HepG2 (cell line): ENCODE data around the gene EMC10. TPM values are rescaled to one million over a fixed set of nuclear protein-coding genes. Genes with fewer than 3 reads are reported as not detected.

Source experiments
- ATAC-seq: fragments of 200-7000 bp; cut with Tn5 transposase; 3 replicates; pipeline ENCODE4 v1.9.1; 2020; ENCODE audit warnings: mild to moderate bottlenecking, moderate library complexity
- BruUV-seq: library from RNA; stranded (reverse); fragments of 400-500 nt; replicated peaks from 2 replicates; lab custom pipeline; 2021; lab: Mats Ljungman, UMichigan
- CTCF ChIA-PET: fragments of 300-600 bp; formaldehyde crosslinking; extraction: SDS; loops from one replicate; lab custom pipeline; 2021; ENCODE audit warnings: low total read pairs, inconsistent platforms, low intra/inter-chr PET ratio; lab: Yijun Ruan, JAX
- POLR2A ChIA-PET: fragments of 350-600 bp; sonication (Branson Sonifier 250); formaldehyde crosslinking; loops from one replicate; lab custom pipeline; 2020; ENCODE audit warnings: antibody characterized with exemption, inconsistent platforms; lab: Yijun Ruan, JAX
- DNase-seq: peaks from one replicate; pipeline ENCODE4 v3.0.0-alpha.2; 2015; ENCODE audit warnings: low spot score
- FAIRE-seq: peaks from 3 replicates; lab custom pipeline; 2011; peaks lifted over from hg19 to GRCh38; lab: Jason Lieb, UNC
- H2AFZ ChIP-seq: one replicate; pipeline ENCODE4 v1.6.1; 2011; ENCODE audit warnings: low read length, inconsistent platforms
- H3K27ac ChIP-seq: fragments of 300-600 bp; 3 replicates; pipeline ENCODE4 v1.8.0; 2011; ENCODE audit warnings: mixed run types, mild to moderate bottlenecking, mixed read lengths, low read length, inconsistent platforms; ENCODE audit not compliant: insufficient read depth; ENCODE audit errors: extremely low read length
- H3K27me3 ChIP-seq, 2 experiments: fragments of 200-600 bp in 1 of 2; 2 replicates in 1 of 2; 3 replicates in 1 of 2; pipeline versions ENCODE4 v1.6.0 to v1.8.0; 2011; ENCODE audit warnings: low read length in 2 of 2, mild to moderate bottlenecking in 2 of 2, moderate library complexity in 2 of 2, inconsistent platforms in 1 of 2; ENCODE audit not compliant: insufficient read depth in 2 of 2, control insufficient read depth in 1 of 2
- H3K36me3 ChIP-seq, 2 experiments: fragments of 200-600 bp in 1 of 2; replicated peaks in 1 of 2; 2 replicates in 1 of 2; 3 replicates in 1 of 2; pipeline versions ENCODE4 v1.5.1 to v1.8.0; 2011; ENCODE audit warnings: low read length in 2 of 2, inconsistent platforms in 1 of 2; ENCODE audit not compliant: insufficient read depth in 2 of 2, control insufficient read depth in 1 of 2
- H3K4me1 ChIP-seq: 2 replicates; pipeline ENCODE4 v1.5.1; 2012; ENCODE audit warnings: low read length, inconsistent platforms; ENCODE audit not compliant: insufficient read depth
- H3K4me2 ChIP-seq: 2 replicates; pipeline ENCODE4 v1.6.0; 2011; ENCODE audit warnings: low read depth, low read length, inconsistent platforms
- H3K4me3 ChIP-seq, 3 experiments: fragments of 200-600 bp in 1 of 3; sonication (generic), shearing (Covaris generic) in 1 of 3; replicated peaks in 1 of 3; 2 replicates each; pipeline ENCODE4 v1.5.1; 2011 to 2016; ENCODE audit warnings: low read length in 3 of 3, inconsistent platforms in 2 of 3, low read depth in 2 of 3, mild to moderate bottlenecking in 2 of 3, control low read depth in 1 of 3, mixed read lengths in 1 of 3; ENCODE audit not compliant: insufficient read depth in 1 of 3
- H3K79me2 ChIP-seq: one replicate; pipeline ENCODE4 v1.6.1; 2011; ENCODE audit warnings: low read length, inconsistent platforms; ENCODE audit not compliant: insufficient read depth
- H3K9ac ChIP-seq: 2 replicates; pipeline ENCODE4 v1.6.0; 2011; ENCODE audit warnings: mild to moderate bottlenecking, low read depth, low read length, inconsistent platforms; ENCODE audit not compliant: insufficient read depth
- H3K9me3 ChIP-seq: 2 replicates; pipeline ENCODE4 v1.5.1; 2012; ENCODE audit warnings: mild to moderate bottlenecking, low read length
- H4K20me1 ChIP-seq: 2 replicates; pipeline ENCODE4 v1.6.0; 2011; ENCODE audit warnings: inconsistent platforms, mild to moderate bottlenecking, low read length, moderate library complexity; ENCODE audit not compliant: insufficient read depth
- CTCF ChIP-seq: sonication (generic); formaldehyde crosslinking; IDR thresholded peaks from 2 replicates; pipeline ENCODE4 v1.5.0; 2020; ENCODE audit warnings: mild to moderate bottlenecking, missing genetic modification reagents, moderate library complexity
- NR0B2 ChIP-seq: sonication (generic); formaldehyde crosslinking; IDR thresholded peaks from 2 replicates; pipeline ENCODE4 v1.4.0; 2020; ENCODE audit warnings: mild to moderate bottlenecking, missing genetic modification reagents
- PCBP2 ChIP-seq: fragments of 200-400 bp; formaldehyde crosslinking; optimal IDR thresholded peaks from 2 replicates; pipeline ENCODE3; 2018; ENCODE audit warnings: low read length, low read depth; ENCODE audit not compliant: poor library complexity, severe bottlenecking
- XRCC5 ChIP-seq: fragments of 200-400 bp; formaldehyde crosslinking; optimal IDR thresholded peaks from 2 replicates; pipeline ENCODE3; 2017; ENCODE audit warnings: mild to moderate bottlenecking, low read length
- ZBTB14 ChIP-seq: sonication (generic); formaldehyde crosslinking; IDR thresholded peaks from 2 replicates; pipeline ENCODE4 v1.4.0; 2020; ENCODE audit warnings: missing genetic modification reagents
- ZKSCAN5 ChIP-seq: sonication (generic); formaldehyde crosslinking; IDR thresholded peaks from 2 replicates; pipeline ENCODE4 v1.5.1; 2020; ENCODE audit warnings: mild to moderate bottlenecking, missing genetic modification reagents
- WGBS: methylation state at CpG from one replicate; pipeline ENCODE4 v1.1.6; 2017; ENCODE audit warnings: low lambda C conversion rate; 5-methylcytosine and 5-hydroxymethylcytosine counted together
- in situ Hi-C: cut with HindIII; loops from 2 replicates; pipeline ENCODE4 v1.10.0; 2017; ENCODE audit warnings: low pct_unique_long_range_greater_than_20kb; ENCODE audit not compliant: extremely low pct_ligation_motif_present
- intact Hi-C: fragments of 100-400 bp; cut with micrococcal nuclease; formaldehyde crosslinking; loops from one replicate; pipeline ENCODE4 v1.10.0; 2022; ENCODE audit not compliant: unreplicated experiment
- polyA plus RNA-seq, 8 experiments: library from polyadenylated mRNA; depleted of rRNA in 3 of 8; stranded (reverse) in 7 of 8; unstranded in 1 of 8; fragments of >200 nt; fragmentation: Illumina TruSeq in 4 of 8; extraction: Trizol in 4 of 8; gene quantifications; 2 replicates each; pipeline versions ENCODE4 v1.2.1 to v1.2.3, GENCODE V29; 2011 to 2016; ENCODE audit warnings: low read depth in 4 of 8, missing spikeins in 1 of 8, mixed read lengths in 1 of 8; ENCODE audit not compliant: insufficient read depth in 1 of 8
- total RNA-seq, 5 experiments: library from RNA; depleted of rRNA; stranded (reverse); fragments of >200 nt; fragmentation: Illumina TruSeq; extraction: Trizol; gene quantifications; 2 replicates each; pipeline ENCODE4 v1.2.3, GENCODE V29; 2016; ENCODE audit warnings: low read depth in 1 of 5

EMC10 gene
- total and polyA plus RNA-seq, 2 of the 13 experiments (the other 11 are each of a cell fraction or from before 2014, with no cell fraction given) = not detected

- 5% methylated on average over 1 of the region's 1 CpG for WGBS
- ATAC-seq = no peak
- CTCF ChIA-PET = interaction anchor here (3.4 kb wide), 1 partner anchor 91 kb away, joined by 16 read pairs; no protein-coding TSS in a partner anchor
These were observed 16.7 kb upstream of the EMC10 start for GRCh38 chr19:50459638-50460037.

More at GRCh38 chr19:50459638-50460037, 16.7 kb upstream of the EMC10 start:
- H2AFZ ChIP-seq = no peak overlapping the region
- peaks cover 30% of the 10 kb centered on the region for H3K4me1 ChIP-seq
- FAIRE-seq (no peak), DNase-seq (no peak)
- no TSS peak for BruUV-seq
- in situ Hi-C loops (loop anchor here (10.0 kb wide), 1 partner anchor 85 kb away; the partner anchor contains the start of gene NR1H2), intact Hi-C loops (loop anchor here (1.0 kb wide), 1 partner anchor 91 kb away; no protein-coding TSS in a partner anchor)
- no peaks in the 10 kb centered on the region for H4K20me1 ChIP-seq
- H3K9me3 ChIP-seq = no peaks in the 10 kb centered on the region
- no peak overlapping the region for H3K4me2 ChIP-seq
- H3K36me3 ChIP-seq = no peaks in the 10 kb centered on the region
- H3K9ac ChIP-seq = no peak overlapping the region
- POLR2A ChIA-PET = no interaction called here
- H3K4me3 ChIP-seq = no peak overlapping the region
- H3K79me2 ChIP-seq = no peaks in the 10 kb centered on the region
- TF ChIP-seq PCBP2 = peak; percentile 55
- no peak for TF ChIP-seq XRCC5
- no peak for TF ChIP-seq CTCF (CRISPR knock-in tag)
- TF ChIP-seq ZKSCAN5 = 0 out of 2 replicates have a peak, but pooled peaks have one; percentile 24
- TF ChIP-seq ZBTB14 = no peak
- no peak for TF ChIP-seq NR0B2 (CRISPR knock-in tag)
- H3K27ac ChIP-seq = no peak overlapping the region
- H3K27me3 ChIP-seq = peaks cover 0 to 7% of the 10 kb centered on the region in 2 experiments; a peak in 2 of 5 replicates
